GM18861 (cell line): ENCODE results near the gene CALCOCO1.
"Not testable (repeated sequence)": the region's sequence is repeated elsewhere in the genome, so short reads cannot be mapped to it uniquely, and the experiment has no call there.

Source experiments
- ATAC-seq: cut with Tn5 transposase; IDR thresholded peaks from one replicate; pipeline ENCODE4 v1.9.1; 2021; ENCODE audit not compliant: unreplicated experiment

Gene CALCOCO1

DNA sequence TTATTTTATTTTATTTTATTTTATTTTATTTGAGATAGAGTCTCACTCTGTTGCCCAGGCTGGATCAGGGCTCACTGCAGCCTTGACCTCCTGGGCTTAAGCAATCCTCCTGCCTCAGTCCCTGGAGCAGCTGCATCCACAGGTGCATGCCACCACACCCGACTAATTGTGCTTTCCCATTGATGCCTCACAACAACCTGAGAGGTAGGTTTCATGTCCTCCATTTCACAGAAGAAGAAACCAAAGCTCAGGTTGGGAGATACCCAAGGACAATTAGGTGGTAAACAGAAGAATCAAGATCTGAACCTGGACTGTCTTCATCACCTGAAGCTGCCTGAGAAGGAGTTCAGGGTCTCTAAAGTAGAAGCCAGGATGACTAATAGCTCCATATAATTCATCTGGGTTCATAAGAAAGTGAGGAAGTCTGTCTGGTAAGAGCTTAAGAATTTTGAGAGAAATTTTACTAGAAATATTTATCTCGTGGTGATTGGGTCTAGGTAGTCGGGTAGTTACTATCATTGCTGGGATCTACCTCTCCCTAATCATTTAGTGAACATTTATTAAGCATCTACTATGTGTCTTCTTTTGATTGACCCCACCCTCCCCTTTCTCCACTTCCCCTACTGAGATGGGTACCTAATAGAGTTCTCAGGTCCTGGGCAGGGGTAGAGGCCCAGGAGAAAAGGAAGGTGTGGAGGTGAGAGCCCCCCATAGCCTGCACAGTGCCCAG is 28.1 kb downstream of the CALCOCO1 start:
- no peak for ATAC-seq

DNA sequence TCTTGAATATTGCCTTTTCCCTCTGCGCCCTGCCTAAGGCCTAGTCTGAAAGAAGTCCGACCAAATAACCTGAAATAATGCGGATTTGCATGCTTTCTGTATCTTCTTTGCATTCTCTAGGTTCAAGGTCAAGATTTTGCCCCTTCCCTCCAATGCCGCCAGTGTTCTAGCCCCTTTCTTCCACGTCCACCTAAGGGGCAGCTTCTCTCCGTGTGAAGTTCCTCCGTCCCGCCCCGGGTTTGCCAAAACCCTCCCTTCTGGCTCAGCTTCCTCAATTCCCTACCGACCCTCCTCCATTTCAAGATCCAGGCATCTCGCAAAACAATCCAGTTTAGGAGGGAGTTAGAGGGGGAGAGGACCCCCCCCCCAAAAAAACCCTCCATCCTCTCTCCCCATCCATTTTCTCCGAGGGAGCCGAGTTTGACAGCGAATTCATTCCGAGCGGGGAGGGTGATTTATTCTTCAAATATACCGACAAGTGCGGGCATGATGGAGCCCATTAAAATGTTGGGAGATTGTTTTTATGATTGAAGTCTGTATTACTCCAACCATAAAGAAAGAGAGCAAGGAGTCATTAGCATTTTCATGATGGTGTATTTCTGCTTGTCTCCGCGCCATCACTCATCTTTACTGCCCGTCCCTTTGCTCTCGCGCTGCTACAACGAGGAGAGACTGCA is 30.5 kb downstream of the CALCOCO1 start:
- no peak for ATAC-seq

- no peak for ATAC-seq
Measured at GRCh38 chr12:53696285-53696654, 31.0 kb downstream of the CALCOCO1 start.

GRCh38 chr12:53695152-53696145 is 31.8 kb downstream of the CALCOCO1 start:
- no peak for ATAC-seq

DNA sequence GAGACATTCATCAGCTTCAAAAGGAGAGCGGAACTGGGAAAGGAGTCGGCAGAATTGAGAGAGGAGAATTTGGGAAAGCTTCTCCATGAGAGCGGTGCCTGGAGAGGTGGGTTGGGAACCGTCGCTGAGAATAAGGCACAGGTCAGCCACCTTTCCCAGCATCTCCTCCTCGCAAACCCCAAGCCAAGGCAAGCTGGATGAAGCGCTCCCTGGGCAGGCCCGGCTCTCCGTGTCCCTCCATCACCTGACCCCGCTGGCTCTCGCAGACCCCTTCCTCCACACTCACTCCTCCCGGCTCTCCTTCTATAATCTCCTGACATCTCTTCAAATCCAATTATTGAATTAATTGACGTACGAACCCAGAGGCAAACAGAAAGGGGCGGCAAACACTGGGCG is 32.5 kb downstream of the CALCOCO1 start:
- ATAC-seq = no peak

DNA sequence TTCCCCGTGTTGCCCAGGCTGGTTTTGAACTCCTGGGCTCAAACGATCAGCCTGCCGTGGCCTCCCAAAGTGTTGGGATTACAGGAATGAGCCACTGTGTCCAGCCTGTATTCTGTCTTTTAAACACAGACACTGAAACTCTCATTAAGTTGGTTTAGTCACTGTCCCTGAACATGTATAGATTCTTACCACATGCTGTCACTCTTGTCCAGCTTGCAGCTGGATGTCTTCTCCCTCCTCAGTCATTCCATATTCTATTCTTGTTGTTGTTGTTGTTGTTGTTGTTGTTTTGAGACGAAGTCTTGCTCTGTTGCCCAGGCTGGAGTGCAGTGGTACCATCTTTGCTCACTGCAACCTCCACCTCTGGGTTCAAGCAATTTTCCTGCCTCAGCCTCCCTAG is 39.1 kb downstream of the CALCOCO1 start:
- ATAC-seq = no peak

GRCh38 chr12:53686436-53686835 is 40.8 kb downstream of the CALCOCO1 start:
- no peak for ATAC-seq

DNA sequence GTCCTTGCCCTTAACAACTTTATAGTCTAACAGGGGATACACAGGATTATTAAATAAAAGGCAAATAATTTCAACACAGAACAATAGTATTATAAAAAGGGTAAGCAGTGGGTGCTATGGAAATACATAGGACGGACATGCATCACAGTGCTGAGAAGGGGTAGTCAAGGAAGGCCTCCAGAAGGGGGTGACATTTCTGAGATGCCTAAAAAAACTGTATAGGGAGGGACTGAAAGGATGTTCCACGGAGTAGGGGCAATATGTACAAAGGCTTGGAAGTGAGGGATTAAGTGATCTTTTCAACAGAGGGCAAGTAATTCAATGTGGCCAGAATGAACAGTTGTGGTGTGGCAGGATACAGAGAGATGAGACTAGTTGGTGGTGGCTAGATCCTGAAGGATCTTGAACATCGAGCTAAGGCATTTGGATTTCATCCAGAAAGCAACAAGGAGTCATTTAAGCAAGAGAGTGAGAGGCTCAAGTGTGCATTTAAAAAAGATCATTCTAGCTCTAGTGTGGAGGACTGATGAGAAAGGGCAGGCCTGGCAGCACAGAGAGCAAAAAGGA is 42.5 kb downstream of the CALCOCO1 start:
- ATAC-seq = no peak

GRCh38 chr12:53683983-53684382 is 43.3 kb downstream of the CALCOCO1 start:
- ATAC-seq = no peak

DNA sequence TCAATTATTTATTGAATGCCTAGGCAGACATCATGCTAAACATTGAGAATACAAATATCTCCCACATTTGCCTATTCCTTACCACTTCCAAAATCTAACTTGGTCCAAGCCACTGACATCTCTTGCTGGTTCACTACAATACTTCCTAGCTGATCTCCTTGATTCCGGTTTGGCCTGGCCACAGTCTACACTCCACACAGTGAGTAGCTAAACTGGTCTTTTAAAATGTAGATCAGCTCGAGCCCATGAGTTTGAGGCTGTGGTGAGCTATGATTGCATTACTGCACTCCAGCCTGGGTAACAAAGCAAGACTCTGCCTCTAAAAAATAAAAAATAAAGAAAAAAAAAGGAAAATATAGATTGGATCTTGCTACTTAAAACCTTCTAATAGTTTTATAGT is 43.8 kb downstream of the CALCOCO1 start:
- ATAC-seq = no peak

GRCh38 chr12:53680061-53680460 is 47.2 kb downstream of the CALCOCO1 start:
- ATAC-seq = not testable (repeated sequence)

GRCh38 chr12:53677800-53678148 is 49.5 kb downstream of the CALCOCO1 start:
- ATAC-seq = no peak

GRCh38 chr12:53677016-53677799 is 50.0 kb downstream of the CALCOCO1 start:
- no peak for ATAC-seq

DNA sequence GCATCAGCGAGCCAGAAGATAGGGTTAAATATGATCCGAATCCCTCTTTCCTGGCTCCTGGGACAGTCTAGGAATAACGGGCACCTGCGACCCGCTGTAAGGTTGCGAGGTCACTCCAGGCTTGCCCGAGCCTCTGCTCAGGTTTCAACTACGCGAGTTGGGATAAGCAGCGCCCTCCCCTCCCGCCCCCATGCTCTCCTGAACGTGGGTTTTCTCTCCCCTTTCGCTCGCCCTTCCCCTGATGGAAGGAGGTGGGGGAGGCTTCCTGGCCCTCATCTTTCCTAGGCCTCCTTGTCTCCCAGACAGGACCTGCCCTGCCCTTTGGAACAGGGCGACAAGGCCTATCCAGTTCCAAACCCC is 50.6 kb downstream of the CALCOCO1 start:
- ATAC-seq = no peak

DNA sequence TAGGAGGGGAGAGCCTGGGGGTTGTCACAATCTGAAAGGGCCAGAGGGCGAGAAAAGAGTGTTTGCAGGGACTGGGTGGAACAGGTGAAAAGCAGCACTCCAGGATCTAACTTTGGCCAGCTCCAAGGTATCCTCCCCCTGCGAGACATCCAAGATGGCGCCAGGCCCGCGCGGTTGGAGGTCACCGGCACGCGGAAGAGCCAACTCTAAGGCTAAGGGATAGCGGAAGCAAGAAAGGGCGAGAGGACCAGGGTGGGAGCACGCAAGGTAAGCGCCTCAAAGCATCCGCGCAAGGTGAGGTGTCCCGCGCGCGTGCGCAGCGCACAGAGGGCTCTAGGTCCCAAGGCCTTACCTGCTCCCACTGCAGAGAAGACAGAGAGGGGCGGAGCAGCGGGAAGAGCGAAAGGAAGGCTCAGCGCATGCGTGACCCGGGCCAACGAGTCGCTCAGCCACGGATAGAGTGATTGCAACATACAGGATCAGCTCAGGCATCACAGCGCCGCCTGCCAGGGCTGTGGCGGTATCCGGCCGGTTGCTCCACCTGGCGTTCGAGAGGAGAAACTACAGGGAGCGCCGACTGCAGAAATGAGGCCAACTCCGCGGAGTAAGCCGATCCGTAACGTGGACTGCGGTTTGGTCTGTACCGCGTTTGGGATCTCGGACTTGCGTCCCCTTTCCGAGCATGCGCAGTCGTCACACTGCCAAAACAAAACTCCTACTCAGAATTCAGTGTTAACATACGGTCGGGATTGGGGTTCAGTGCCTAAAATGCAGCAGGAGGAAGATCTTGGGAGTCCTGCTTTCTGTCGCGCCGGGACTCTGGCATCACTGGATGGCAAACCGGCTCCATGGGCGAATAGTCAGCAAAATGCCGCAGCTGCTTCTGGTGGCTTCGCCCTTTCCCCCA is 51.3 kb downstream of the CALCOCO1 start, which contains the start of gene ATP5MC2:
ATP5MC2 (minus strand) TSS at position 383 of the 907 bp plus-strand sequence. CDS start 3,469 bp downstream, outside the sequence.
- peak; percentile 93 for ATAC-seq

GRCh38 chr12:53674977-53675700 is 52.1 kb downstream of the CALCOCO1 start:
- no peak for ATAC-seq

DNA sequence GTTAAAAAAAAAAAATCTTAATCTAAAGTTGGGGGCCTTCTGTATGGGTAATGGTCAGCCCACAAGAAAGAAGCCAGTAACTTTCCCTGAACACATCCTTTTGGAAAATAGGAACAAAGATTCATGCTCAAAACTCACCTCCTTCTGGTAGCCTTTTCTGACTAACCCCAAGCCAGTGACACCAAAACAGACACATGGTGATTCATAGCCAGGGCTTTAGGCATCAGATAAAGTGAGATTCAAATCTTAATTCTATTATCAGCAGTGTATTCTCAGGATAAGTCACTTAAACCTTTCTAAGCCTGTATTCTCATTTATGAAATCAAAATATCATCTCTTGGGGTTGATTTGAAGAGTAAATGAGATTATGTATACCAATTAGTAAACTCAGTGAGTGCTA is 56.3 kb downstream of the CALCOCO1 start:
- ATAC-seq = no peak

- no peak for ATAC-seq
Measured at GRCh38 chr12:53670308-53670707, 56.9 kb downstream of the CALCOCO1 start.

DNA sequence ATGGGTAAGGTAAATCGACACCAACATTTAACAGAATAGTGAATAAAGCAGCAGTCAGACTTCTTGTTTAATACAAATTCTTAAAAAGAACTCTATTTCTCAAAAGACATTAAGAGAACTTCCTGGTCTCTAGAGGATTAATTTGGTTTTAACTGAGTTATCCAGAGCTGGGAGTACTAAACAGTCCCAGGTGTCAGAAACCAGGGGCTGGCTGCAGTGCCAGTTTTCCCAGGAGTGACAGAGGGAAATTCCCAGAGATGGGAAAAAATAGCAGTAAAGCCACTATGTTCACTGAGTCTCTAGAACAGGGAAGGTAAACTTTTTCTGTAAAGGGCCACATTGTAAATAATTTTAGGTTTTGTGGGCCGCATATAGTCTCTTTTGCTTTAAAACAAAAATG is 60.2 kb downstream of the CALCOCO1 start:
- no peak for ATAC-seq
